8988T (cell line): ENCODE measurements around the gene LYRM1.

Source experiments
- DNase-seq: peaks from one replicate; pipeline ENCODE4 v3.0.0; 2011

Gene LYRM1

DNA sequence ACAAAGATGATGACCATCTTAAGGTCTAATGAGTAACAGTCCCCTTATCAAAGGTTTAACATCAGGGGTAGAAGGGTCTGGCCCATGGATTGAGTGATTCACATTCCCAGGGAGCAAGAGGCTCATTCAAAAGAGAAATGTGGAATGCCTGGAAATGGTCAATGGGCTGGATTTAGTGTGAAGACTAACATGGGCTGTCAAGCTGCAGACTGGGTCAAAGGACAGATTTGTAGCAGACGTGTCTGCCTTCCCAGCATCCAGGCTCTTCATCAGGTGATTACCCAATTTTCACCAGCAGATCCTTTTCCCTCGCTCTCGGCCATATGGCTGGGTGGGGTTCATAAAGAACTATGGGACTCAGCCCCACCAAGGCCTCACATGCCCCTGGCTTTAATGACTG is 27.2 kb upstream of the LYRM1 start:
- no peak for DNase-seq

DNA sequence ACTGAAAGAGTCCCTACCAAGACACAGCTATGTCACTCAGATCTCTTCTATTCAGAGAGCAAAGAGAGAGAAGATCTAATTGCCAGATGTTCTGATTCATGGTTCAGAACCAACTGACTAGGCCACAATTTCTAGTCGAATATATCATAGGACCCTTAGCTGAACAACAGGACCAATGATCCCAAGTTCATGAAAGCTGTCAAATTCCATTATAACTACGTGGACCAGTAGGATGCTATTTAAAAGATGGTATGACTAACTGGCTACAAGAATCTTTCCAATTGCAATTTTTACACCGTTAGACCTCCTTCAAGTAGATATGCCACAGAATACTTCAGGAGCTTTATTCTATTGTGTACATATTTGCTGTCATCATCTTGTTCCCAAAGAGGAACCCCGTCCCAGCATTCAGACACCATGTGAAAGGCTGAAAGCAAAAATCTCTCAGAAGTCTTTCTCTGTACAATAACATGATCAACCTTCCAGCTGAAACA is 26.4 kb upstream of the LYRM1 start:
- no peak for DNase-seq

DNA sequence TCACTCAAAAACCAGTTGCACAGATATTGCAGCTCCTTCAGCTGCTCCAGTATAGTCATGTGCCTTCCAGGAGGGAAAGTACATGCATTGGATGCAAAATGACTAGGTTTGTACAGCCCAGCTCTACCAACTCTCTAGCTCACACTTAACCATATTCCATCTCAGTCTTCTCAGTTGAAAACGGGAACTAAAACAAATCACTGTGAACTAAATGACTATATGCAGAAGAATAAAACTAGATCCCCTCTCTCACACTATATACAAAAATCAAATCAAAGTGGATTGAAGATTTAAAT is 25.3 kb upstream of the LYRM1 start:
- no peak for DNase-seq

DNA sequence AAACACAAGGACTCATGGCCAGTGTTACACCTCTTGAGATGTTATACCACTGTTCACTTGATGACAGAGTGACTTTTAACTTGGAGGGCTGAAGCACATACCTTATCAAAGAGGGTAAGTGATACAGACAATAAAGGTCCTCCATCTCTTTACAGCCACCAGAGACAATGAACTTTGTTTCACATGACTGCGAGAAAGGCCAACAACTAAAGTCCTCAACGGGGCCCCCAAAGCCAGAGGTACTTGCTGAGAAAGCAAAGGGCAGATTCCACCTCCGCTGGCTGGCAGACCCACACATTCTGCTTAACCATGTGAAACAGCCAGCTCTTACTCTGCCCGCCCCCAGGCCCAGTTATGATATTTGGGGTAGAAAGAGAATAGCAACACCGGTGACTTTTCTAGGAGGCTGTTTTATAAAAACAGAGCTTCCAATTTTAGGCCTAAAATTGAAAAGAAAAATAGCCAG is 21.9 kb upstream of the LYRM1 start:
- DNase-seq = no peak

DNA sequence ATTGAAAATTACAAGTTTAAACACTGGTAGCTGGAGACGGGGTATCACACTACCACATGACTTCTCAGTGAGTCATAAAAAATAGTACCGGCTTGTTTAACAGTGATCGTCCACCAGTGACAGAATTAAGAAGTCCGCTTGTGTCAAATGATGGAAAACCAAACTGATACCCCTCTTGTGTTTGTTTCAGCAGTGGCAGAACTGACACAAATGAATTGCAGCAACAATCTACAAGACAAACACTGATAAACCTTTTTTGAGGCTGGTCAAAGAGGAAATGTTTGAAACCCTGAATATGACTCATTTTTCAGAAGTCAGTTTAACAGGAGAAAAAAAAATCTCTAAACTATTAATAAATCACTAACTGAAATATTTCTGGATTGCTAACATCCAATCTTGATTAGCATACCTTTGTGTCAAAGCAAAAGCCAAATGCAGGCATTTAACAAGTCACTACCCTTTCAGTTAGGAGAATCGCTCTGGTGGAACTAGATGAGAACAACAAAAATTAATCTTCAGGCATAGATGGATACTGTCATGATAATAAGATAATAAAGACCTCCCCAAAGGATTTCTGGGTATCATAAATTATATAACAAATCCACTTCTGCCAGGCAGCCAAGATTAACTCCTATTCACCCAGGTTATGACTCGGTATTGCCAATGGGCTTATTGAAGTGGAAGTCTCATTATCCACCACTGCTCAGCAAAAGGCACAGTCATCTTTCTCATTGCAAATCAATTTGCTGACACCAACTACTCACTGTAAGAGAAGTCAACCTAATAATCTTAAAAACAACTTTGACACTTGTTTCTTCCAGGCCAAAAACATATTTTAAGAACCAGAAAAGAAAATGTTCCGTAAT is 21.2 kb upstream of the LYRM1 start:
- no peak for DNase-seq

DNA sequence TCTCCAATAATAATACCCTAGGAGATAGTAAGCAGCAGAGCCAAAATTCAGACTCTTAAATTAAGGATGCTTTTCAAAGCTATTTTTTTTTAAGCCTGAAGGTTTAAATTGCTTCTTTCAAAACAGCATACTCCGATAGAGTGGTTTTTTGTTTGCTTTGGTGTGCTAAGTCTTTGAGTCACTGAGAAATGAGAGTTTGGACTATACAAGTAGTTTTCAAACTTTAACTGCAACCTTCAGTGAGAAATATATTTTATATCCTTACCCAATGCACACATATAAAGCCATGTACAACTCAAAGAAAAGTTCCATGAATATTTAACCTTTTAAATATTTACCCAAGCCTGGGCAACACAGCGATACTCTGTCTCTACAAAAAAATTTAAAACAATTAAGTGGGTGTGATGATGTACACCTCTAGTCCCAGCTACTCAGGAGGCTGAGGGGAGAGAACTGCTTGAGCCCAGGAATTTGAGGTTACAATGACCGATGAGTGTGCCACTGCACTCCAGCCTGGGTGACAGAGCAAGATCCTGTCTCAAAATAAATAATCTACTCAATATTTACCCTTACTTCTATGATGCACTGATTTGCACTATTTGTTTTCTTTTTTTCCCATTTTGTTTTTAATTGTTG is 19.6 kb upstream of the LYRM1 start:
- no peak for DNase-seq

DNA sequence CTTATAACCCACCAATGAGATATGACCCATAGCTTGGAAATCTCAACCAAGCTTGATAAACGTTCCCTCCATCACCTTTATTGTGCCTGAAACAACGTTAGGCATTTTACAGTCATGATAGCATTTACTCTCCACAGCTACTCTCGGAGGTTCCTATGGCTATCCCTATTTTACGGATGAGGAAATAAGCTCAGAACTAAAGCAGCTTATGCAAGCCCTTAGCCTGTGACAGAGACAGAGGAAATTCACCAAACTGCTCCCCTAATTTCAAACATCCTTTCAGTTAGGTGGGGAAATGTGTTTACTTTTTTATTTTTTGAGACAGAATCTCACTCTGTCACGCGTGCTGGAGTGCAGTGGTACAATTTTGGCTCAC is 19.1 kb upstream of the LYRM1 start:
- DNase-seq = no peak

DNA sequence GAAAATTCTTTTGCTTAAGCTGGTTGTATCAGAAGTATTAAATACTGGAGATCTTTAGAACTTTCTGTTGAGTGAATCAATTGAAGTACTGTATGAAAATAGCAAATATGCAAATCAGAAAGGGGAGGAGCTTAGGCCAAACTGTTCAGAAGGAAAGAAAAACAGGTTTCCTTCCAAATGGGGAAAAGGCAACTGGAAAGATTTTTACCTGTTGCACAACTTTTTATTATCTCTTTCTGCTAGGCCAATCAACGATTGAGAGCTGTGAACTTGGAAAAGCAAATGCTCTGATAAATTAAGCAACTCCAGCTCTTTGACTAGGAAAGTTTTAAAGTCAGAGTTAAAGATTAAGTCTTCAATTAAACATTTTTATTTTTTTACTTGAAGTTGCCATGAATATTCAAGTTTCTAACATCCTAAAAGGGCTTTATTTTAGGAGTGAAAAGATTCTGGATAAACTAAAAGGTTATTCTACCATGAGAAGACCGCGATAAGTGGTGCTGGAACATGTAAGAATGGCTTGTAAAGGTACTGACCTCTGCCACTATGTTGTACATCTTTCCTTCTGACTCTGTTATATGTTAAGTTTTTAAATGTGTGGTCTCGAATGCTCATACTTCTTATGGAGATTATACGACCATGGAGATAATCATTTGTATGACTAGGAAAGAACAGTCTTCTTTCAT is 16.9 kb upstream of the LYRM1 start:
- no peak for DNase-seq

DNA sequence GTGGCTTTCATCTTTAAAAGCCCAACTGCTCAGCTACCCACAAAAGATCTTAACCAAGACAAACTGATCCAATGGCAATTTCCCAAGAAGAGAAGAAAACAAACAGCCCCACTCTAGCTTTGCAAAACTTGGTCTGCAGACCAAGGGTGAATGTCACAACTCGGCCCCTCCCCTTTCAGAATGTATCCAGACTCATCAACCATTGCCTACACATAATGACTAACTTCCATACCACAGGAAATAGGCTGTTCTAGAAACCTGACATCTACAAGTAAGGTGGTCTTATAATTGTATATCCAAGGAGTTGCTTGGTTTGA is 16.4 kb upstream of the LYRM1 start:
- DNase-seq = no peak

DNA sequence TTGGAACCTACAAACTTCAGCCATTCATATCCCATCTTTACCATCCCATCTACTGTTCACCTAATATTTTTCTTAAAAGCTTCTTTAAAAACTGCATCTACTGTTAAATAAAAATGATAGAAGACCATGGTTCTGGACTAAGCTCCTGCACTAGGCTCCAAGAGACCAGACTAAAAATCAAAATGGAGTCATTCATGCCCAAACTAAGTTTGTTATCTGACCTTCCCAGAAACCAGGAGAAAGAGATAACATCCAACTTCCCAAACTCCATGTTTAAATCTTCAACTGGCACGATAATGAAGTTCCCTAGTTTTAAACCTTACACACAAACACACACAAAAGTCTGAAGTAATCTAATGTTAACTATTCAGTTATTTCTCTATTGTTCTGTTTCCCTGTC is 14.3 kb upstream of the LYRM1 start:
- no peak for DNase-seq

DNA sequence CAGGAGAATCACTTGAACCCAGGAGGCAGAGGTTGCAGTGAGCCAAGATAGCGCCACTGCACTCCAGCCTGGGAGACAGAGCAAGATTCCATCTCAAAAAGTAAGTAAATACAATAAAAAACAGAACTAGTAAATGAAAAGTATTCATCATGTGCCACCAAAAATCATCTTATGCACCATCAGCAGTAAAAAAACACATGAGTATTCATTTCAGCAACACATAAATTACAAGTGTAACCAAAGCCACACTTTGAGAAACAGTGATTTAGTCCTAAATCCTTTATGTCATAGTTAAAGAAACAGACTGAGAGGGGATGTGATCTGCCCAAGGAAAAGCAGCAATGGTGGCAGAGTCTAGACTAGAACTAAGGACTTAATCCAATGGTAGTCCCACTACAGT is 13.4 kb upstream of the LYRM1 start:
- DNase-seq = no peak

DNA sequence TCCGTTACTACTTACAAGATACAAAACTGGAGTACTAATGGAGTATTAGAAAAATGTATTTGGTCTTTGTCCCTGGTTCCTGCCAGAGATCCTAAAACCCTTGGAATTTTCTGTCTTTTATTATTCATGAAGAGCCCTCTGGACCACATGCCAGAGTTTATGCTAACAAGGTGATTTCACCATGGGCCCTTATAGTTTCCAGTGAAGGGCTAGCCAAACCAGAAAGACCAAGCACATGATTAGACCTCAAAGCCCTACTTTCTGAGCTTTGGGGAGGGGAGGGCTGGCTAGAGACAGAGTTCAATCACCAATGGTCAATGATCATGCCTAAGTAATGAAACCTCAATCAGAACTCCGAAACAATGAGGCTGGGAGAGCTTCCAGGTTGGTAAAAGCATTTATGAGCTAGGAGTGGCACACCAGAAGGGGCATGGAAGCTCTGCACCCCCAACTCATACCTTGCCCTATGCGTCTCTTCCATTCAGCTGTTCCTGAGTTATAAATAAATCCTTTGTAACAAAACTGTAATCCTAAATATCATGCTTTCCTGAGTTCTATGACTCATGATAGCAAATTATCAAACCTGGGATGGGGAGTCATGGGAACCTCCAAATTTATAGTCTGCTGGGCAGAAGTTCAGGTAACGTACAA is 10.8 kb upstream of the LYRM1 start:
- no peak for DNase-seq

DNA sequence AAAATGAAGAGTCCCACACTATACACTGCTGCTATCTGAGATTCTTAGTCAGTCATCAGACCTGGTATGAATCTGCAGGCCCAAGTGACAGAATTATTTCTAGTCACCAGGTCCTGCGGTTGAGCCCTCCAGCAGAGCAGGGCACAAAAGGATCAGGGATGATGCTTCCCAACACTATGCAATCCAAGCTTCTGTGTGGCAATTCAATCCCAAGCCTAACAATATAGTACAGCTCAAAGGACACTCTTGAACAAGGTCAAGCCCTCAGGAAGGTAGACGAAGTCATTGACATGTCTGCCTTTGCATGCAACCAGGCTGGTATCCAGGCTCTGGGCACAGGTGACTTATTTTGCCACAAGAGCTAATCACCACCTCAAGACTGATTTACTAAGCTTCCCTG is 6.2 kb upstream of the LYRM1 start:
- DNase-seq = no peak

DNA sequence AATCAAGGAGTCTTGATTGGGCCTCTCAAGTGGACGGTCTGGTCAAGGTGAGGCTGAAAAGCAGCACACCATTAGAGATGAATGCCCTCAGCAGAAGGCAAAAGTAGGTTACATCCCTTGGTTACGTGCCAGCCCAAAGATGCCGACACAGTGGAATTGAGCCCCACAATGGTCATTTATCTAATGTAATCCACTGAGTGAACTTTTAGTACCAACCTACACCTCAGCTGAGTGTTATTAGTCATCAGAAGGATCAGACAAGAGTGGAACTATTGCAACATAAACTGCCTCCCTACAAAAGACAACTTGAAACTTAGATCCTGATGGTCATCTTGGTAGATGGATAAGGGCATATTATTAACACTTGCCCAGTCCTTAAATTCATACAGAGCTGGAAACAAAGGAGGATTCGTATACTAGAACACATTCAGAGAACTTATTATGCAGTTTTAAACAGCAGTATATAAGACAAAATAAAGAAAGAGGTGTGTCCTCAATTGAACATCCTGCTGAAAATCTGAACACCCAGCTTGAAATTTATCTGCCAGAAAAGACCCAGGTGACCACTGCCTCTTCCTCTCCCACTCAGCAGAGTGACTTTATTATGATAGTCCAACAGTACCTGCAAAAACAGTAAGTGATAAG is 3.2 kb upstream of the LYRM1 start:
- DNase-seq = no peak

DNA sequence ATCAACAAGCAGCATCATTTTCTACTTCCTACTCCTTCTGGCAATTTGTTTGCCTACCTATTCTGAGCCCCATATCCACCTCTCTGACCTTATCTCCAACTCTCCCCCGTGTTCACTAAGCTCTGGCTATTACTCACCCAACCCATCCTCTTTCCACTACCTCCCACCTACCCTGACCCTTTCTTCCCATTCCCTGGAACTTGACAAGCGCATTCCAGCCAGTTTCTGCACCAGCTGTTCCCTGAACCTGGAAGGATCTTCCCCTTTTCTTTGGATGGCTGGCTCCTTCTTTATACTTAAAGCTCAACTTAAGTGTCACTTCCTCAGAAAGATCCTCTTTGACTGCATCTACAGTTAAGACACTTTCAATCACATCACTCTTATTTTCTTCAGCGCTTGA is 2.6 kb upstream of the LYRM1 start:
- no peak for DNase-seq

DNA sequence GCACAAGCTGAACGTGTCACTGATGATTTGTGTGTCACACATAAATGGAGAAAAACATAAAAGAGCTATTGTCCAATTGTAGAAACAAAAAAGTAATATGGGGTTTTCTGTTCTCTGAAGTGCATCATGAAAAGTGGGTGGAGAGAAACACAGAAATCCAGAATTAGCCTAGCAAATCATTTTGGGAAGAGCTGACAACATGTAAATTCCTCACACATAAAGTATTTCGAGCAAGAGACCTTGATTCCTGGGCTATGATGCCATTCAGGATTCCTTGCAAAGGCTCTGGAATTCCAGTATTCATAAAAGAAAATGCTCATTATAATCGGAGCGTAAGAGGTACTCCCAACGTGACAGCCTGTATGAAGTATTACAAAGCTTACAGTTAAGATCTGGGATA is 1.5 kb upstream of the LYRM1 start:
- DNase-seq = no peak

DNA sequence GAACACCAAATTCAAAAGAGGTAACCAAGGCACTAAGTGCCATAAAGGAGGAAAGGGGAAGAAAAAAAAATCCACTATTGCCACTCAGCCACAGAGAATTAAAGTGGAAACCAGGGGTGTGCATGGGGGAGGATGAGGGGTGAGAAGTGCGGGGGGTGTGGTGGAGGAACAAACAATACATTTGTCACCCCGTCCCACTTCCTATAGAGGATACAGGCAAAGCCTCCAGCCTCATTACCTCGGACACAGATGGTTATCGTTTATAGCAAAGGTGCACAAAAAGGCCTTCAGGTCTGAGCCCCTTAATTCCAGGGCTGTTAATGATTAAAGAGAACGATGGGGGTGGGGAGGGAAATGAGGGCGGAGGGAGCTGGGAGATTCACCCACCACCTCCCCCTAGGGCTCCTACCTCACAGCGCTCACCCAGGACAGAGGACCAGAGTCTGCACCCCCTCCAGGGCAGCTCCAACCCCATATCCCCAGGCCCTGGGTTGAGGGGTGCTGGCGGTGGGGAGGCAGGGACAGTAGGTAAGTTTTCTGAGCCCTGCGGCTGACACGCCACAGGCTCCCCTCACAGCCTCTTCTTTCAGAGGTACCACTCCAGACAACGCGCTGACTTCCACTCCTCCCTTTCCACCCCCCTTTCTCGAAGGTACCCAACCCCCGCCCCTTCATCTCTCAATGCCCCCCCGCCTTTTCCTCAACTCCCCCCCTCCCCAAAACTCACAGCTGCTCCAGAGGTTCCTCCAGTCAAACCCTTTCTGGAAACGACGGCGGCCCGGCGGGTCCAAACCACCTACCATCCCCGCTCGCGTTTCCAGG is 883 bp upstream of the LYRM1 start:
- no peak for DNase-seq

DNA sequence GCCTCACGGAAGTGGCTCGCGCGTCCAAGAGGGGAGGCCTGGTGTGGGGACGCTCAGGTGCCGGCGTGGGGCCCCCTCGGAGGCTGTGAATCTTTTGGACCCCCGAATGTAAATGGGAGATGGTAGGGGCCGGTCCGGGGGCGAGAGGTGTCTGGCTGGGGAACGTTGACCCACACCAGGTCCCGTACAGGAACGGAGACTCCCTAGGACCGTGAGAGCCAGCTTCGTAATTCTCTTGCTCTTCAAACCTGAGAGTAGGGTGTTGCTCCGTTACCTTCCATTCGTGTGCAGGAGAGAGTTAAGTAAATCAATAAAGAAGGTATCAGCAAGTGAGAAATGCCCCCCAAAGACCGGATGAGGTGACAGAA is 481 bp downstream of the LYRM1 start:
- no peak for DNase-seq

DNA sequence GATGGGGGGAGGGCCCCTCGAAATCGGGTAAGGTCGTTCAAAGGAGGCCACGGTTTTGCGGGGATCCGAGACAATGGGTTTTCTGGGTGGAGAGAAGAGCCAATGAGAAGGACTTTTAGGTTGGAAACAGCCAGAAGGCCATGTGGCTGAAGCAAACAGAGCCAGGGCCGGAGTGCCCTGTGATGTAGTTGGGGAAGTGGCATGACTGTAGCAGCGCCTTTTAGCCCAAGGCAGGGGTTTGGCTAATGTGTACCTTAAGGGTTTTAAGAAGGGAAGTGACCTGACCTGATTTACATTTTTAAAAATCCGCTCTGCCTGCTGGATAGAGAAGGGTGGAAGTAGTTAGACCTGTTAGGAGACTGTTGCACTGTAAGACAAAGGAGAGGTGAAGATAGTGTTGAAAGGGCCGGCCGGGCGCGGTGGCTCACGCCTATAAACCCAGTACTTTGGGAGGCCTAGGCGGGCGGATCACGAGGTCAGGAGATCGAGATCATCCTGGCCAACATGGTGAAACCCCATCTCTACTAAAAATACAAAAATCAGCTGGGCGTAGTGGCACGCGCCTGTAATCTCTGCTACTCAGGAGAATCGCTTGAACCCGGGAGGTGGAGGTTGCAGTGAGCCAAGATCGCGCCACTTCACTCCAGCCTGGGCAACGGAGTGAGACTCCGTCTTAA is 1.0 kb downstream of the LYRM1 start:
- no peak for DNase-seq

DNA sequence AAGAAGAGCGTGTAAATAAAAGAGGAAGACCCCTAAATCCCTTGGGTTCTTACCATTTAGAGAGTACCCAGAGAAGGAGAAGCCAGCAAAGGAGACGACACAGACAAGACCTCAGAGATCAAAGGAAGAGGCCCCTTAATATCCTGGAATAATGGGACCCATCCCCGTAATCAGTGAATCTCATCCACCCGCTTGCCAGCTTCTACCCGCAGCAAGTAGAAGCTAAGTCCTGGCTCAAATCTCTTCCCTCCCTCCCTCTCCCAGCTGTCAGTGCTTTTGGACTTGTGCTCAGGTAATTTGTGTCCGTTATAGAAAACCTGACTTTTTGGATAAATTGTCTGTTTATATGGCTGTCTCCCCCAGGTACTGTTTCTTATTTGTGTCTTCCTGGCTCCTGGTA is 1.9 kb downstream of the LYRM1 start:
- no peak for DNase-seq

DNA sequence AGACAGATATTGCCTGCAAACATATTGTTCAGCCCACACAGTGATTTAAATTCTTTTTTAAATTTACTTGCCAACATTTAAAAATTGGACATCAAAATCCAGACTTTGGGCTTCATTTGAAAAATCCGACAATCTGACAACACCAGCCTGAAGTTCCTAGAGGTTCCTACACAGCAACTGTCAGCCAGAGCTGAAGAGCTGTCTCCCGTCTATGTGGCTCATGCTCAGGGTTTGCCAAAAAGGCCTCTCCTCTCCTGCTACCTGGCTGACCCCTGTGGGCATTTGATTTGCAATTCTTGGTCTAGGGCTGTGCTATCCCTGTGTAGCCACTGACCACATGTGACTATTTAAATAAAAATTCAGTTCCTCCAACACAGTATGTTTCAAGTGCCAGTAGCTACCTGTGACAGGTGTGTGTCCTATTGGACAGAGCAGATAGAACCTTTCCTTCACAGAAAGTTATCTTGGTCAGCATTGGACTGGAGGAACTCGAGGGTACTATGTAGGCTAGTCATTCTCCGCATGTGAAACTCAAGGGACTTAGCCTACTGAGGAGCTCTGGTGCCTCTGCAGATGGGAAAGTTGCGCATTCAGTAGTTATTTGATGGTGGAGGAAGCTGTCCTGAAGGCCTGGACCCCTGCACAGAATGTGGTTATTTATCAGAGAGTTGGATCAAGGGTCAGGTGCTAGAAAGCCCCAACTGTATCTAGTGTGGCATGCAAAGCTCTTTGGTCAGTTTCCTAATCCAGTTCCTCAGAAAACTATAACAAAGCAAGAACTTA is 2.7 kb downstream of the LYRM1 start:
- no peak for DNase-seq
